ENCODE data around the gene KCNB1. TPM values are rescaled to one million over a fixed set of nuclear protein-coding genes. Genes with fewer than 3 reads are reported as not detected.

KCNB1 gene
- total and polyA plus RNA-seq, 8 donors, result 0.12 to 21.0 (median 2.3) TPM; not detected in 1

GRCh38 chr20:49403911-49404310 is 78.6 kb downstream of the KCNB1 start:
- WGBS, 5 donors, result 81 to 91% (median 85%) methylated on average over 9 of the region's 9 CpGs
- H3K9me3 ChIP-seq, result no peaks in the 10 kb centered on the region
- TF ChIP-seq EP300 (IDR thresholded peaks at IDR 0.05) (no peak), POLR2AphosphoS5 (IDR thresholded peaks at IDR 0.05) (no peak), POLR2A (IDR thresholded peaks at IDR 0.05) (no peak), CTCF (IDR thresholded peaks at IDR 0.05) (no peak)
- H3K4me1 ChIP-seq, result peaks cover 0 to 52% (median 15%) of the 10 kb centered on the region in 4 donors
- H3K4me3 ChIP-seq, result no peak overlapping the region
- H3K27me3 ChIP-seq, result no peaks in the 10 kb centered on the region
- no peak for DNase-seq
- intact Hi-C loops (cut with DNase I; ENCODE audit: low total_unique reads), result no loop called here
- H3K36me3 ChIP-seq, result no peaks in the 10 kb centered on the region
- H3K27ac ChIP-seq, result no peak overlapping the region

GRCh38 chr20:49403012-49403411 is 79.5 kb downstream of the KCNB1 start:
- DNase-seq, result no peak
- TF ChIP-seq POLR2A (IDR thresholded peaks at IDR 0.05) (no peak), POLR2AphosphoS5 (IDR thresholded peaks at IDR 0.05) (no peak), CTCF (IDR thresholded peaks at IDR 0.05) (no peak), EP300 (IDR thresholded peaks at IDR 0.05) (no peak)
- no peak overlapping the region for H3K27ac ChIP-seq
- 82 to 94% (median 92%) methylated on average over 2 of the region's 2 CpGs for WGBS, 5 donors
- H3K36me3 ChIP-seq, result no peaks in the 10 kb centered on the region
- no peaks in the 10 kb centered on the region for H3K9me3 ChIP-seq
- no peaks in the 10 kb centered on the region for H3K27me3 ChIP-seq
- no peak overlapping the region for H3K4me3 ChIP-seq
- H3K4me1 ChIP-seq, result peaks cover 0 to 56% (median 17%) of the 10 kb centered on the region in 4 donors
- intact Hi-C loops (cut with DNase I; ENCODE audit: low total_unique reads), result no loop called here

GRCh38 chr20:49400904-49401303 is 81.6 kb downstream of the KCNB1 start:
- 22 to 40% (median 37%) methylated on average over 3 of the region's 3 CpGs for WGBS, 5 donors
- peak in 1 of 2 donors; percentile 63 for DNase-seq
- peak overlapping the region in 4 of 5 donors; percentile 70 to 86 (median 77) for H3K27ac ChIP-seq

GRCh38 chr20:49400410-49400809 is 82.1 kb downstream of the KCNB1 start:
- 57 to 71% (median 68%) methylated on average over 5 to 7 of the region's 7 CpGs for WGBS, 5 donors
- no peaks in the 10 kb centered on the region for H3K9me3 ChIP-seq
- peak in 1 of 2 donors; percentile 44 for DNase-seq
- TF ChIP-seq EP300 (IDR thresholded peaks at IDR 0.05) (peak; percentile 41), POLR2AphosphoS5 (IDR thresholded peaks at IDR 0.05) (peak in 2 of 3 donors; percentile 18 to 40), POLR2A (IDR thresholded peaks at IDR 0.05) (no peak), CTCF (IDR thresholded peaks at IDR 0.05) (no peak)
- intact Hi-C loops (cut with DNase I; ENCODE audit: low total_unique reads), result no loop called here
- H3K27ac ChIP-seq, result peak overlapping the region in 4 of 5 donors; percentile 70 to 86 (median 77)
- no peak overlapping the region for H3K4me3 ChIP-seq
- peaks cover 0 to 74% (median 24%) of the 10 kb centered on the region in 4 donors for H3K4me1 ChIP-seq
- no peaks in the 10 kb centered on the region for H3K36me3 ChIP-seq
- no peaks in the 10 kb centered on the region for H3K27me3 ChIP-seq

More at GRCh38 chr20:49400904-49401303, 81.6 kb downstream of the KCNB1 start:
- Histone ChIP-seq H3K27me3 (no peaks in the 10 kb centered on the region), H3K4me1 (peaks cover 0 to 72% (median 21%) of the 10 kb centered on the region in 4 donors), H3K4me3 (no peak overlapping the region), H3K9me3 (no peaks in the 10 kb centered on the region), H3K36me3 (no peaks in the 10 kb centered on the region)
- peak in 2 of 3 donors; percentile 23 to 31 for TF ChIP-seq POLR2AphosphoS5 (IDR thresholded peaks at IDR 0.05)
- no peak for TF ChIP-seq CTCF (IDR thresholded peaks at IDR 0.05)
- no peak for TF ChIP-seq EP300 (IDR thresholded peaks at IDR 0.05)
- TF ChIP-seq POLR2A (IDR thresholded peaks at IDR 0.05), result no peak
- intact Hi-C loops (cut with DNase I; ENCODE audit: low total_unique reads), result no loop called here

Data from stomach (tissue), 9 donors.